SK-N-SH (cell line): ENCODE measurements around the gene SVIL. TPM values are rescaled to one million over a fixed set of nuclear protein-coding genes. Genes with fewer than 3 reads are reported as not detected.

Experiments
- CTCF ChIA-PET: fragments of 300-600, 350-600 bp; formaldehyde crosslinking; extraction: SDS; loops from one replicate; lab custom pipeline; 2021; lab: Yijun Ruan, JAX
- POLR2A ChIA-PET: fragments of 350-600 bp; sonication (Branson Sonifier 250); formaldehyde crosslinking; extraction: SDS; loops from one replicate; lab custom pipeline; 2020; ENCODE audit warnings: antibody characterized with exemption, inconsistent platforms; lab: Yijun Ruan, JAX
- DNase-seq: peaks from one replicate; pipeline ENCODE4 v3.0.0; 2012
- H2AFZ ChIP-seq: fragments of 200-600 bp; sonication (generic); 2 replicates; pipeline ENCODE4 v1.8.1; 2016; ENCODE audit warnings: antibody characterized with exemption, mild to moderate bottlenecking, low read depth
- H3F3A ChIP-seq: fragments of 200-600 bp; sonication (generic); replicated peaks from 2 replicates; pipeline ENCODE3; 2016; ENCODE audit warnings: antibody characterized with exemption, mild to moderate bottlenecking; ENCODE audit not compliant: insufficient read depth
- H3K27ac ChIP-seq, 2 experiments: fragments of 200-500 bp in 1 of 2; fragments of 200-600 bp in 1 of 2; sonication (Bioruptor generic) in 1 of 2; sonication (generic), shearing (Covaris generic) in 1 of 2; 2 replicates each; pipeline versions ENCODE4 v1.5.1 to v1.6.1; 2014 to 2016; ENCODE audit warnings: low read depth in 2 of 2, inconsistent platforms in 1 of 2, low read length in 1 of 2, mild to moderate bottlenecking in 1 of 2, mixed read lengths in 1 of 2
- H3K27me3 ChIP-seq: fragments of 200-600 bp; sonication (generic), shearing (Covaris generic); 2 replicates; pipeline ENCODE4 v1.6.1; 2016; ENCODE audit warnings: mixed run types; ENCODE audit not compliant: insufficient read depth
- H3K36me3 ChIP-seq, 2 experiments: fragments of 200-500 bp in 1 of 2; fragments of 200-600 bp in 1 of 2; sonication (Bioruptor generic) in 1 of 2; sonication (generic) in 1 of 2; replicated peaks in 1 of 2; 2 replicates each; pipeline versions ENCODE3 to v1.5.1; 2014 to 2016; ENCODE audit warnings: low read length in 1 of 2, mild to moderate bottlenecking in 1 of 2; ENCODE audit not compliant: insufficient read depth in 2 of 2, control insufficient read depth in 1 of 2
- H3K4me1 ChIP-seq, 2 experiments: fragments of 200-500 bp in 1 of 2; fragments of 200-600 bp in 1 of 2; sonication (Bioruptor generic) in 1 of 2; sonication (generic), shearing (Covaris generic) in 1 of 2; 2 replicates each; pipeline versions ENCODE4 v1.5.1 to v1.6.1; 2014 to 2016; ENCODE audit warnings: low read depth in 1 of 2, low read length in 1 of 2, mixed run types in 1 of 2; ENCODE audit not compliant: insufficient read depth in 2 of 2, control insufficient read depth in 1 of 2
- H3K4me2 ChIP-seq: fragments of 200-600 bp; sonication (generic), shearing (Covaris generic); 2 replicates; pipeline ENCODE4 v1.6.1; 2017; ENCODE audit warnings: mixed run types
- H3K4me3 ChIP-seq, 2 experiments: fragments of 200-500 bp in 1 of 2; fragments of 200-600 bp in 1 of 2; sonication (Bioruptor generic) in 1 of 2; sonication (generic), shearing (Covaris generic) in 1 of 2; 2 replicates each; pipeline versions ENCODE4 v1.5.1 to v1.8.1; 2014 to 2016; ENCODE audit warnings: low read depth in 2 of 2, inconsistent platforms in 1 of 2, low read length in 1 of 2, mild to moderate bottlenecking in 1 of 2, mixed read lengths in 1 of 2, moderate library complexity in 1 of 2
- H3K79me2 ChIP-seq: fragments of 200-600 bp; sonication (generic); 2 replicates; pipeline ENCODE4 v1.8.1; 2017; ENCODE audit warnings: mild to moderate bottlenecking; ENCODE audit not compliant: insufficient read depth
- H3K9ac ChIP-seq: fragments of 200-600 bp; sonication (generic); 2 replicates; pipeline ENCODE4 v1.6.1; 2017; ENCODE audit warnings: mixed run types
- H3K9me2 ChIP-seq: fragments of 200-600 bp; sonication (generic); 2 replicates; pipeline ENCODE4 v1.6.1; 2017; ENCODE audit warnings: mixed run types
- H3K9me3 ChIP-seq: fragments of 200-600 bp; sonication (generic); 2 replicates; pipeline ENCODE4 v1.6.1; 2017; ENCODE audit warnings: mixed run types, mild to moderate bottlenecking, moderate library complexity
- H4K20me1 ChIP-seq: fragments of 200-600 bp; sonication (generic); 2 replicates; pipeline ENCODE4 v1.6.1; 2017; ENCODE audit warnings: mild to moderate bottlenecking, mixed run types; ENCODE audit not compliant: insufficient read depth
- FOSL2 ChIP-seq: IDR thresholded peaks from 2 replicates; pipeline ENCODE4 v1.4.0; 2012; ENCODE audit warnings: low read depth, mild to moderate bottlenecking, moderate library complexity, borderline replicate concordance
- JUND ChIP-seq: IDR thresholded peaks from 2 replicates; pipeline ENCODE4 v1.4.0; 2012
- MEF2A ChIP-seq: IDR thresholded peaks from 2 replicates; pipeline ENCODE4 v1.4.0; 2012; ENCODE audit warnings: low read depth, borderline replicate concordance
- MXI1 ChIP-seq: IDR thresholded peaks from 2 replicates; pipeline ENCODE4 v1.6.1; 2012; ENCODE audit warnings: mild to moderate bottlenecking, low read depth, low read length, improper control_type of control experiment
- NFIC ChIP-seq: IDR thresholded peaks from 2 replicates; pipeline ENCODE4 v1.4.0; 2012; ENCODE audit warnings: borderline replicate concordance
- RXRA ChIP-seq: IDR thresholded peaks from 2 replicates; pipeline ENCODE4 v1.4.0; 2012; ENCODE audit warnings: low read depth, mild to moderate bottlenecking, borderline replicate concordance
- SMC3 ChIP-seq: IDR thresholded peaks from 2 replicates; pipeline ENCODE4 v1.6.1; 2012; ENCODE audit warnings: low read depth, low read length, improper control_type of control experiment
- YY1 ChIP-seq: IDR thresholded peaks from 2 replicates; pipeline ENCODE4 v1.4.0; 2012; ENCODE audit warnings: low read depth, mild to moderate bottlenecking
- WGBS: methylation state at CpG from one replicate; pipeline ENCODE4 v1.1.6; 2017; ENCODE audit warnings: low lambda C conversion rate; 5-methylcytosine and 5-hydroxymethylcytosine counted together
- polyA plus RNA-seq, 3 experiments: library from polyadenylated mRNA; depleted of rRNA; stranded (reverse); fragments of >200 nt; gene quantifications; 2 replicates each; pipeline ENCODE4 v1.2.3, GENCODE V29; 2012
- TF ChIP-seq, protein P1 (sequence below): IDR thresholded peaks from 2 replicates; pipeline ENCODE4 v1.4.0; 2012; ENCODE audit warnings: low read depth, borderline replicate concordance
- TF ChIP-seq, protein P2 (sequence below): fragments of 150-350 bp; IDR thresholded peaks from 2 replicates; pipeline ENCODE4 v1.6.1; 2017; ENCODE audit warnings: antibody characterized with exemption, low read length, low read depth, borderline replicate concordance
- TF ChIP-seq, protein P3 (sequence below): IDR thresholded peaks from 2 replicates; pipeline ENCODE4 v1.4.0; 2012; ENCODE audit warnings: low read depth, borderline replicate concordance

SVIL gene
- polyA plus RNA-seq, 1 of the 3 experiments (the other 2 are of a cell fraction): 48.7 TPM

DNA sequence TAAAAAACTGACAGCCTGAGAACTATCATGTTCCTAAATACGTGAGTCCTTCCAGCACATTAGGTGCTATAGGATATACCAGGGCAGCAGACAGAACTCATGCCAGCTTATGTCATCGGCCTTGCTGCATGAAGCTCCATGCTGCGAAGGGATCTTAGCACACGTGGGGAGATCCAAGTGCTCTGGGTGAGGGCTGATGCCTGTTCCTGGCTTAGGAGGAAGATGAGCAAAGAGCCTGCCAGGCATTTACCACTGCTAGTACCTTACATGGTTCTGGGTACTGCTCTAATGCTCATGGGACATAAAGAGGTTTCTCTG, 43.2 kb downstream of the SVIL start (continued):
- TF ChIP-seq, protein P1, sequence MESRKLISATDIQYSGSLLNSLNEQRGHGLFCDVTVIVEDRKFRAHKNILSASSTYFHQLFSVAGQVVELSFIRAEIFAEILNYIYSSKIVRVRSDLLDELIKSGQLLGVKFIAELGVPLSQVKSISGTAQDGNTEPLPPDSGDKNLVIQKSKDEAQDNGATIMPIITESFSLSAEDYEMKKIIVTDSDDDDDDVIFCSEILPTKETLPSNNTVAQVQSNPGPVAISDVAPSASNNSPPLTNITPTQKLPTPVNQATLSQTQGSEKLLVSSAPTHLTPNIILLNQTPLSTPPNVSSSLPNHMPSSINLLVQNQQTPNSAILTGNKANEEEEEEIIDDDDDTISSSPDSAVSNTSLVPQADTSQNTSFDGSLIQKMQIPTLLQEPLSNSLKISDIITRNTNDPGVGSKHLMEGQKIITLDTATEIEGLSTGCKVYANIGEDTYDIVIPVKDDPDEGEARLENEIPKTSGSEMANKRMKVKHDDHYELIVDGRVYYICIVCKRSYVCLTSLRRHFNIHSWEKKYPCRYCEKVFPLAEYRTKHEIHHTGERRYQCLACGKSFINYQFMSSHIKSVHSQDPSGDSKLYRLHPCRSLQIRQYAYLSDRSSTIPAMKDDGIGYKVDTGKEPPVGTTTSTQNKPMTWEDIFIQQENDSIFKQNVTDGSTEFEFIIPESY: no peak
- TF ChIP-seq MXI1 (no peak), JUND (no peak)

DNA sequence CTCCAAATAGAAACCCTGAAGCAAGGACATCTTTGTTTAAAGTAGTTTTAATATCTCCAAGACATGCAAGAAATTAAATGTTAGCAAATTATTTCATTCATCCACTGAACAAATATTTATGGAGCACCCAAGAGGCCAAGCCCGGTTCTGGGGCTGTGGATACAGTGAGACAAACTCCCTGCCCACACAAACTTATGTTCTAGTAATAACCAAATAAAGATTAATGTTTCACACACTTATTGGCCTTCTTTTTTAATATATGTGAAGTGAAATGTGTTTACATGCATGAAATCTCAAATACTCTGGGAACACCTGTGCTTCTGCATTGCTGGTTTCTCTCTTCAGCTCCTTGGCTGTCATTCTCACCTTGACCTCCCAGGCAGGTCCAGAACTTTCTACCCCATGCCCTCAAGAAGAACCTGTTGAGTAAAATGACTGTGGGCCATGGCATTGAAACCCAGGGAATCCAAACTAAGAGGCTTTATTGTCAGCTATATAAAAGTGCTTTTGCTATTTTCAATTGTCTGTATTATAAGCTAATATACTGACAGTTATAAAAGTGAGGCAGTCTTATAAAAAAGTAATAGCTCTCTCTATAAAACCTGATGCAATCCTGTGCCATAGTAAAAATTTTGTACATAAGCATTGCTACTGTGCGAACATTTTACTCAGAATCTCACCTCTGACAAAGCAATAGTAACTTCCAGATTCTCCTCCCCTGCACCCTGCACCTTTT, 43.7 kb downstream of the SVIL start:
- POLR2A ChIA-PET: no interaction called here
- no peaks in the 10 kb centered on the region for H3K9me3 ChIP-seq
- H3K36me3 ChIP-seq: no peaks in the 10 kb centered on the region
- H3K27me3 ChIP-seq: no peaks in the 10 kb centered on the region
- no peak for DNase-seq
- H3K9me2 ChIP-seq: no peaks in the 10 kb centered on the region
- TF ChIP-seq MXI1 (no peak), FOSL2 (no peak), YY1 (no peak), RXRA (no peak), SMC3 (no peak), MEF2A (no peak), NFIC (no peak)
- TF ChIP-seq, protein P2, sequence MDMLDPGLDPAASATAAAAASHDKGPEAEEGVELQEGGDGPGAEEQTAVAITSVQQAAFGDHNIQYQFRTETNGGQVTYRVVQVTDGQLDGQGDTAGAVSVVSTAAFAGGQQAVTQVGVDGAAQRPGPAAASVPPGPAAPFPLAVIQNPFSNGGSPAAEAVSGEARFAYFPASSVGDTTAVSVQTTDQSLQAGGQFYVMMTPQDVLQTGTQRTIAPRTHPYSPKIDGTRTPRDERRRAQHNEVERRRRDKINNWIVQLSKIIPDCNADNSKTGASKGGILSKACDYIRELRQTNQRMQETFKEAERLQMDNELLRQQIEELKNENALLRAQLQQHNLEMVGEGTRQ: no peak
- TF ChIP-seq, protein P3, sequence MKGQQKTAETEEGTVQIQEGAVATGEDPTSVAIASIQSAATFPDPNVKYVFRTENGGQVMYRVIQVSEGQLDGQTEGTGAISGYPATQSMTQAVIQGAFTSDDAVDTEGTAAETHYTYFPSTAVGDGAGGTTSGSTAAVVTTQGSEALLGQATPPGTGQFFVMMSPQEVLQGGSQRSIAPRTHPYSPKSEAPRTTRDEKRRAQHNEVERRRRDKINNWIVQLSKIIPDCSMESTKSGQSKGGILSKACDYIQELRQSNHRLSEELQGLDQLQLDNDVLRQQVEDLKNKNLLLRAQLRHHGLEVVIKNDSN: no peak
- CTCF ChIA-PET: interaction anchor here (0.7 to 3.2 kb wide), 20 partner anchors 9 to 801 kb away, joined by 3 to 29 read pairs (median 4); no protein-coding TSS in a partner anchor
- H3K4me2 ChIP-seq: peak overlapping the region; percentile 75
- peaks cover 43% of the 10 kb centered on the region for H3F3A ChIP-seq
- peaks cover 7 to 39% of the 10 kb centered on the region in 2 experiments for H3K4me1 ChIP-seq
- peaks cover 25% of the 10 kb centered on the region; the same call in 1 of the 2 replicates for H4K20me1 ChIP-seq
- 72% methylated on average over 2 of the region's 2 CpGs for WGBS
- peak overlapping the region in 1 of 2 experiments; percentile 96; a peak in 3 of 4 replicates for H3K27ac ChIP-seq
- H2AFZ ChIP-seq: no peak overlapping the region
- H3K9ac ChIP-seq: peak overlapping the region; percentile 68; the same call in 1 of the 2 replicates
- H3K79me2 ChIP-seq: peaks cover 59% of the 10 kb centered on the region
- peak overlapping the region in 1 of 2 experiments; percentile 36; a peak in 1 of 4 replicates for H3K4me3 ChIP-seq
